SK-N-SH (cell line): ENCODE results near the gene CHD5. TPM values are rescaled to one million over a fixed set of nuclear protein-coding genes. Genes with fewer than 3 reads are reported as not detected.
A peak's percentile ranks its signal among the peaks of the same experiment; 100 is the strongest.

Experiments used
- CTCF ChIA-PET: fragments of 300-600, 350-600 bp; formaldehyde crosslinking; extraction: SDS; loops from one replicate; lab custom pipeline; 2021; lab: Yijun Ruan, JAX
- POLR2A ChIA-PET: fragments of 350-600 bp; sonication (Branson Sonifier 250); formaldehyde crosslinking; extraction: SDS; loops from one replicate; lab custom pipeline; 2020; ENCODE audit warnings: antibody characterized with exemption, inconsistent platforms; lab: Yijun Ruan, JAX
- DNase-seq: peaks from one replicate; pipeline ENCODE4 v3.0.0; 2012
- H2AFZ ChIP-seq: fragments of 200-600 bp; sonication (generic); 2 replicates; pipeline ENCODE4 v1.8.1; 2016; ENCODE audit warnings: antibody characterized with exemption, mild to moderate bottlenecking, low read depth
- H3F3A ChIP-seq: fragments of 200-600 bp; sonication (generic); replicated peaks from 2 replicates; pipeline ENCODE3; 2016; ENCODE audit warnings: antibody characterized with exemption, mild to moderate bottlenecking; ENCODE audit not compliant: insufficient read depth
- H3K27ac ChIP-seq, 2 experiments: fragments of 200-500 bp in 1 of 2; fragments of 200-600 bp in 1 of 2; sonication (Bioruptor generic) in 1 of 2; sonication (generic), shearing (Covaris generic) in 1 of 2; 2 replicates each; pipeline versions ENCODE4 v1.5.1 to v1.6.1; 2014 to 2016; ENCODE audit warnings: low read depth in 2 of 2, inconsistent platforms in 1 of 2, low read length in 1 of 2, mild to moderate bottlenecking in 1 of 2, mixed read lengths in 1 of 2
- H3K27me3 ChIP-seq: fragments of 200-600 bp; sonication (generic), shearing (Covaris generic); 2 replicates; pipeline ENCODE4 v1.6.1; 2016; ENCODE audit warnings: mixed run types; ENCODE audit not compliant: insufficient read depth
- H3K36me3 ChIP-seq, 2 experiments: fragments of 200-500 bp in 1 of 2; fragments of 200-600 bp in 1 of 2; sonication (Bioruptor generic) in 1 of 2; sonication (generic) in 1 of 2; replicated peaks in 1 of 2; 2 replicates each; pipeline versions ENCODE3 to v1.5.1; 2014 to 2016; ENCODE audit warnings: low read length in 1 of 2, mild to moderate bottlenecking in 1 of 2; ENCODE audit not compliant: insufficient read depth in 2 of 2, control insufficient read depth in 1 of 2
- H3K4me1 ChIP-seq, 2 experiments: fragments of 200-500 bp in 1 of 2; fragments of 200-600 bp in 1 of 2; sonication (Bioruptor generic) in 1 of 2; sonication (generic), shearing (Covaris generic) in 1 of 2; 2 replicates each; pipeline versions ENCODE4 v1.5.1 to v1.6.1; 2014 to 2016; ENCODE audit warnings: low read depth in 1 of 2, low read length in 1 of 2, mixed run types in 1 of 2; ENCODE audit not compliant: insufficient read depth in 2 of 2, control insufficient read depth in 1 of 2
- H3K4me2 ChIP-seq: fragments of 200-600 bp; sonication (generic), shearing (Covaris generic); 2 replicates; pipeline ENCODE4 v1.6.1; 2017; ENCODE audit warnings: mixed run types
- H3K4me3 ChIP-seq, 2 experiments: fragments of 200-500 bp in 1 of 2; fragments of 200-600 bp in 1 of 2; sonication (Bioruptor generic) in 1 of 2; sonication (generic), shearing (Covaris generic) in 1 of 2; 2 replicates each; pipeline versions ENCODE4 v1.5.1 to v1.8.1; 2014 to 2016; ENCODE audit warnings: low read depth in 2 of 2, inconsistent platforms in 1 of 2, low read length in 1 of 2, mild to moderate bottlenecking in 1 of 2, mixed read lengths in 1 of 2, moderate library complexity in 1 of 2
- H3K79me2 ChIP-seq: fragments of 200-600 bp; sonication (generic); 2 replicates; pipeline ENCODE4 v1.8.1; 2017; ENCODE audit warnings: mild to moderate bottlenecking; ENCODE audit not compliant: insufficient read depth
- H3K9ac ChIP-seq: fragments of 200-600 bp; sonication (generic); 2 replicates; pipeline ENCODE4 v1.6.1; 2017; ENCODE audit warnings: mixed run types
- H3K9me2 ChIP-seq: fragments of 200-600 bp; sonication (generic); 2 replicates; pipeline ENCODE4 v1.6.1; 2017; ENCODE audit warnings: mixed run types
- H3K9me3 ChIP-seq: fragments of 200-600 bp; sonication (generic); 2 replicates; pipeline ENCODE4 v1.6.1; 2017; ENCODE audit warnings: mixed run types, mild to moderate bottlenecking, moderate library complexity
- H4K20me1 ChIP-seq: fragments of 200-600 bp; sonication (generic); 2 replicates; pipeline ENCODE4 v1.6.1; 2017; ENCODE audit warnings: mild to moderate bottlenecking, mixed run types; ENCODE audit not compliant: insufficient read depth
- CHD2 ChIP-seq: fragments of 150-350 bp; IDR thresholded peaks from 2 replicates; pipeline ENCODE4 v1.6.1; 2018; ENCODE audit warnings: low read length; ENCODE audit not compliant: partially characterized antibody
- ELF1 ChIP-seq: IDR thresholded peaks from 2 replicates; pipeline ENCODE4 v1.4.0; 2012
- EP300 ChIP-seq, 2 experiments: IDR thresholded peaks; 2 replicates each; pipeline versions ENCODE4 v1.4.0 to v1.6.1; 2012; ENCODE audit warnings: borderline replicate concordance in 1 of 2, low read depth in 1 of 2, low read length in 1 of 2
- EZH2phosphoT487 ChIP-seq: fragments of 200-600 bp; sonication (generic); IDR thresholded peaks from 2 replicates; pipeline ENCODE4 v1.6.1; 2017; ENCODE audit warnings: low read depth, mixed run types, mild to moderate bottlenecking, antibody characterized with exemption, moderate library complexity, borderline replicate concordance
- FOSL2 ChIP-seq: IDR thresholded peaks from 2 replicates; pipeline ENCODE4 v1.4.0; 2012; ENCODE audit warnings: low read depth, mild to moderate bottlenecking, moderate library complexity, borderline replicate concordance
- FOXM1 ChIP-seq: IDR thresholded peaks from 2 replicates; pipeline ENCODE4 v1.4.0; 2012; ENCODE audit warnings: low read depth, mild to moderate bottlenecking
- GATA2 ChIP-seq: sonication (generic); formaldehyde crosslinking; IDR thresholded peaks from 2 replicates; pipeline ENCODE4 v1.5.0; 2020; ENCODE audit warnings: mild to moderate bottlenecking, missing genetic modification reagents
- MAX ChIP-seq: IDR thresholded peaks from 2 replicates; pipeline ENCODE4 v1.4.0; 2012; ENCODE audit warnings: low read depth
- MEF2A ChIP-seq: IDR thresholded peaks from 2 replicates; pipeline ENCODE4 v1.4.0; 2012; ENCODE audit warnings: low read depth, borderline replicate concordance
- MXI1 ChIP-seq: IDR thresholded peaks from 2 replicates; pipeline ENCODE4 v1.6.1; 2012; ENCODE audit warnings: mild to moderate bottlenecking, low read depth, low read length, improper control_type of control experiment
- POLR2AphosphoS5 ChIP-seq: IDR thresholded peaks from 2 replicates; pipeline ENCODE4 v1.6.1; 2012; ENCODE audit warnings: low read depth, low read length
- RAD21 ChIP-seq: IDR thresholded peaks from 2 replicates; pipeline ENCODE4 v1.6.1; 2012; ENCODE audit warnings: mild to moderate bottlenecking, low read length
- RXRA ChIP-seq: IDR thresholded peaks from 2 replicates; pipeline ENCODE4 v1.4.0; 2012; ENCODE audit warnings: low read depth, mild to moderate bottlenecking, borderline replicate concordance
- SMC3 ChIP-seq: IDR thresholded peaks from 2 replicates; pipeline ENCODE4 v1.6.1; 2012; ENCODE audit warnings: low read depth, low read length, improper control_type of control experiment
- TAF1 ChIP-seq: IDR thresholded peaks from 2 replicates; pipeline ENCODE4 v1.6.1; 2012; ENCODE audit warnings: low read depth, mild to moderate bottlenecking, low read length, moderate library complexity, borderline replicate concordance
- TCF12 ChIP-seq: IDR thresholded peaks from 2 replicates; pipeline ENCODE4 v1.4.0; 2012
- WGBS: methylation state at CpG from one replicate; pipeline ENCODE4 v1.1.6; 2017; ENCODE audit warnings: low lambda C conversion rate; 5-methylcytosine and 5-hydroxymethylcytosine counted together
- polyA plus RNA-seq, 3 experiments: library from polyadenylated mRNA; depleted of rRNA; stranded (reverse); fragments of >200 nt; gene quantifications; 2 replicates each; pipeline ENCODE4 v1.2.3, GENCODE V29; 2012
- TF ChIP-seq, protein P1 (sequence below): IDR thresholded peaks from 2 replicates; pipeline ENCODE4 v1.6.1; 2012; ENCODE audit warnings: mild to moderate bottlenecking, low read depth, low read length, moderate library complexity
- TF ChIP-seq, protein P2 (sequence below): IDR thresholded peaks from 2 replicates; pipeline ENCODE4; 2012
- TF ChIP-seq, protein P3 (sequence below): fragments of 150-350 bp; IDR thresholded peaks from 2 replicates; pipeline ENCODE4 v1.6.1; 2017; ENCODE audit warnings: antibody characterized with exemption, low read length, low read depth, borderline replicate concordance

Gene CHD5
- polyA plus RNA-seq, 1 of the 3 experiments (the other 2 are of a cell fraction) = 0.26 TPM

DNA sequence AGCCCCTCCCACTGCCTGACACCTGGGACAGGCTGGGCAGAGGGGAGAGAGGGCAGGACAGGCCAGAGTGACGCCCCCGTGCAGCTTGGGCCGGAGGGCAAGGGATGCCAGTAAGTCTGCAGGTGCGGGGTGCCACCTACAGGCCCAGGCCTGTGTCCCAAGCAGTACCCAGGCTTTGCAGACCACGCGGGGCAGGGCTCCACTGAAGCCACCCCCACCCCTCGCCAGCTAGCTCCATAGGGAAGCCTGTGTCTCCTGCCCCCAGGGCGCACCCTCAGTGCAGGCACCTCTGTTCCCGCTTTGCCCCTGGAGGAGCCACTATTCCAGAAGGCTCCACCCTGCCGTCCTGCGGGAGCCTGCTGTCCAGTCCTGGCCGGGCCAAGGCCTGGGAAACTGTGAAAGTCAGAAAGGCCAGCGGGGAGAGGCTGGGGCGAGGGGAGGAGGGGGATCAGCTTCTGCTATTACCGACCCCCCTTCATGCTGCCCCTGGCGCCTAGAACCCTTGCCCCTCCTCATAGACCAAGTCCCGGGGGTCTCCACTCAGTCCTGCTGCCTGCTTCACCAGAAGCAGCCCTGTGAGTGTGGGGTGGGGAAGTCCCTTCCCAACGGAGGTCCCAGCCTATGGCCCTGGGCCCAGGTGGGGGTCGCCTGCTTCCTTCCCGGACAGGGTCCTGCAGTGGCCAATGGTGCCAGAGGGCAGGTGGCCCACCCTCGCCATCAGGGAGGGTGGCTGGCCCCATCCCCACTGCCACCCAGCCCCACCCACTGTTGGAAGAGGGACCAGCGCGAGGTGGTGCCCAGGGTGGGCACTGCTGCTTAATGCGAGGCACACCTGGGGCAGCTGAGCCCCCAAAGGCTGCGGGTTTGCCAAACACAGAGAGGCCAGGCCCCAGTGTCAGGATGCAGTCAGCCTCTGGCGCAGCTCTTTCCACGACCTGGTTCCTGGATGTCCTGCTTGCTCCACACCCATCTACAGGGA lies 80.0 kb downstream of the CHD5 start:
- H4K20me1 ChIP-seq = no peaks in the 10 kb centered on the region
- no peak overlapping the region for H3K4me2 ChIP-seq
- no peak for TF ChIP-seq GATA2 (CRISPR knock-in tag)
- TF ChIP-seq MEF2A = no peak
- TF ChIP-seq TAF1 = no peak
- peak; percentile 59 for TF ChIP-seq RAD21
- peak; percentile 19; the same call in 1 of the 2 replicates for TF ChIP-seq SMC3
- no peak for TF ChIP-seq MXI1
- TF ChIP-seq, protein P1, sequence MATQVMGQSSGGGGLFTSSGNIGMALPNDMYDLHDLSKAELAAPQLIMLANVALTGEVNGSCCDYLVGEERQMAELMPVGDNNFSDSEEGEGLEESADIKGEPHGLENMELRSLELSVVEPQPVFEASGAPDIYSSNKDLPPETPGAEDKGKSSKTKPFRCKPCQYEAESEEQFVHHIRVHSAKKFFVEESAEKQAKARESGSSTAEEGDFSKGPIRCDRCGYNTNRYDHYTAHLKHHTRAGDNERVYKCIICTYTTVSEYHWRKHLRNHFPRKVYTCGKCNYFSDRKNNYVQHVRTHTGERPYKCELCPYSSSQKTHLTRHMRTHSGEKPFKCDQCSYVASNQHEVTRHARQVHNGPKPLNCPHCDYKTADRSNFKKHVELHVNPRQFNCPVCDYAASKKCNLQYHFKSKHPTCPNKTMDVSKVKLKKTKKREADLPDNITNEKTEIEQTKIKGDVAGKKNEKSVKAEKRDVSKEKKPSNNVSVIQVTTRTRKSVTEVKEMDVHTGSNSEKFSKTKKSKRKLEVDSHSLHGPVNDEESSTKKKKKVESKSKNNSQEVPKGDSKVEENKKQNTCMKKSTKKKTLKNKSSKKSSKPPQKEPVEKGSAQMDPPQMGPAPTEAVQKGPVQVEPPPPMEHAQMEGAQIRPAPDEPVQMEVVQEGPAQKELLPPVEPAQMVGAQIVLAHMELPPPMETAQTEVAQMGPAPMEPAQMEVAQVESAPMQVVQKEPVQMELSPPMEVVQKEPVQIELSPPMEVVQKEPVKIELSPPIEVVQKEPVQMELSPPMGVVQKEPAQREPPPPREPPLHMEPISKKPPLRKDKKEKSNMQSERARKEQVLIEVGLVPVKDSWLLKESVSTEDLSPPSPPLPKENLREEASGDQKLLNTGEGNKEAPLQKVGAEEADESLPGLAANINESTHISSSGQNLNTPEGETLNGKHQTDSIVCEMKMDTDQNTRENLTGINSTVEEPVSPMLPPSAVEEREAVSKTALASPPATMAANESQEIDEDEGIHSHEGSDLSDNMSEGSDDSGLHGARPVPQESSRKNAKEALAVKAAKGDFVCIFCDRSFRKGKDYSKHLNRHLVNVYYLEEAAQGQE = no peak
- TF ChIP-seq, protein P2, sequence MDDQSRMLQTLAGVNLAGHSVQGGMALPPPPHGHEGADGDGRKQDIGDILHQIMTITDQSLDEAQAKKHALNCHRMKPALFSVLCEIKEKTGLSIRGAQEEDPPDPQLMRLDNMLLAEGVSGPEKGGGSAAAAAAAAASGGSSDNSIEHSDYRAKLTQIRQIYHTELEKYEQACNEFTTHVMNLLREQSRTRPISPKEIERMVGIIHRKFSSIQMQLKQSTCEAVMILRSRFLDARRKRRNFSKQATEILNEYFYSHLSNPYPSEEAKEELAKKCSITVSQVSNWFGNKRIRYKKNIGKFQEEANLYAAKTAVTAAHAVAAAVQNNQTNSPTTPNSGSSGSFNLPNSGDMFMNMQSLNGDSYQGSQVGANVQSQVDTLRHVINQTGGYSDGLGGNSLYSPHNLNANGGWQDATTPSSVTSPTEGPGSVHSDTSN = no peak
- TF ChIP-seq FOSL2 = no peak
- TF ChIP-seq, all 33 proteins: peak for 2
- H3K9me3 ChIP-seq = no peaks in the 10 kb centered on the region
- no peak overlapping the region for H3K4me3 ChIP-seq
- H3K79me2 ChIP-seq = no peaks in the 10 kb centered on the region
- ChIA-PET POLR2A (no interaction called here), CTCF (interaction anchor here (0.6 to 5.7 kb wide), 22 partner anchors 9 to 146 kb away, joined by 3 to 38 read pairs (median 4); no protein-coding TSS in a partner anchor)
- no peaks in the 10 kb centered on the region for H3F3A ChIP-seq
- H3K27me3 ChIP-seq = no peaks in the 10 kb centered on the region
- 20% methylated on average over 1 of the region's 27 CpGs for WGBS
- no peak overlapping the region for H3K27ac ChIP-seq
- no peaks in the 10 kb centered on the region for H3K36me3 ChIP-seq
- peak; percentile 78 for DNase-seq
- H2AFZ ChIP-seq = no peak overlapping the region
- H3K9me2 ChIP-seq = no peaks in the 10 kb centered on the region
- H3K4me1 ChIP-seq = peaks cover 0 to 5% of the 10 kb centered on the region in 2 experiments; a peak in 1 of 4 replicates
- H3K9ac ChIP-seq = no peak overlapping the region

- TF ChIP-seq MAX (no peak), EZH2phosphoT487 (no peak), TCF12 (no peak), RXRA (no peak), ELF1 (no peak), POLR2AphosphoS5 (no peak), EP300 (IDR thresholded peaks at IDR 0.05; ENCODE audit: borderline replicate concordance in 1 of 2, low read depth in 1 of 2, low read length in 1 of 2) (no peak), MEF2A (no peak), FOSL2 (no peak), FOXM1 (no peak), CHD2 (no peak)
- TF ChIP-seq, protein P3, sequence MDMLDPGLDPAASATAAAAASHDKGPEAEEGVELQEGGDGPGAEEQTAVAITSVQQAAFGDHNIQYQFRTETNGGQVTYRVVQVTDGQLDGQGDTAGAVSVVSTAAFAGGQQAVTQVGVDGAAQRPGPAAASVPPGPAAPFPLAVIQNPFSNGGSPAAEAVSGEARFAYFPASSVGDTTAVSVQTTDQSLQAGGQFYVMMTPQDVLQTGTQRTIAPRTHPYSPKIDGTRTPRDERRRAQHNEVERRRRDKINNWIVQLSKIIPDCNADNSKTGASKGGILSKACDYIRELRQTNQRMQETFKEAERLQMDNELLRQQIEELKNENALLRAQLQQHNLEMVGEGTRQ = no peak
- Histone ChIP-seq H3K36me3 (no peaks in the 10 kb centered on the region), H3K4me3 (no peak overlapping the region), H3K9me2 (no peaks in the 10 kb centered on the region), H3K27me3 (no peaks in the 10 kb centered on the region), H3K79me2 (no peaks in the 10 kb centered on the region), H3K9me3 (no peaks in the 10 kb centered on the region), H3K4me1 (peaks cover 0 to 5% of the 10 kb centered on the region in 2 experiments; a peak in 1 of 4 replicates), H3K27ac (no peak overlapping the region), H3K9ac (no peak overlapping the region), H3F3A (no peaks in the 10 kb centered on the region), H2AFZ (no peak overlapping the region), H3K4me2 (no peak overlapping the region), H4K20me1 (no peaks in the 10 kb centered on the region)
- 62% methylated on average over 7 of the region's 15 CpGs for WGBS
- no peak for DNase-seq
- CTCF ChIA-PET = interaction anchor here (0.6 to 5.7 kb wide), 18 partner anchors 8 to 147 kb away, joined by 3 to 38 read pairs (median 5); no protein-coding TSS in a partner anchor
- POLR2A ChIA-PET = no interaction called here
Measured at GRCh38 chr1:6099297-6099696, 80.8 kb downstream of the CHD5 start.
